CD14-positive monocyte (primary cell): ENCODE results near the gene CACNB2. TPM values are rescaled to one million over a fixed set of nuclear protein-coding genes. Genes with fewer than 3 reads are reported as not detected.

Source experiments
- DNase-seq, 3 donors: peaks; one replicate each; pipeline ENCODE4 v3.0.0-alpha.2; 2011 to 2022
- H2AFZ ChIP-seq: 2 replicates; pipeline ENCODE4 v1.6.0; 2012; ENCODE audit warnings: mild to moderate bottlenecking, low read depth, low read length, inconsistent platforms; ENCODE audit not compliant: insufficient read depth, poor library complexity, severe bottlenecking
- H3K27ac ChIP-seq, 2 donors: 1 replicate in 1 of 2; 2 replicates in 1 of 2; pipeline ENCODE4 v1.5.1; 2012 to 2013; ENCODE audit warnings: low read length in 2 of 2, control low read depth in 1 of 2, inconsistent platforms in 1 of 2, low read depth in 1 of 2, mild to moderate bottlenecking in 1 of 2
- H3K27me3 ChIP-seq, 2 donors: one replicate each; pipeline versions ENCODE4 v1.6.0 to v1.6.1; 2011 to 2013; ENCODE audit warnings: low read length in 2 of 2; ENCODE audit not compliant: control insufficient read depth in 2 of 2, insufficient read depth in 2 of 2
- H3K36me3 ChIP-seq, 2 donors: replicated peaks in 1 of 2; 1 replicate in 1 of 2; 2 replicates in 1 of 2; pipeline versions ENCODE4 v1.5.1 to v1.6.1; 2012 to 2013; ENCODE audit warnings: low read length in 2 of 2, control low read depth in 1 of 2, inconsistent platforms in 1 of 2, mild to moderate bottlenecking in 1 of 2; ENCODE audit not compliant: insufficient read depth in 2 of 2, control insufficient read depth in 1 of 2
- H3K4me1 ChIP-seq, 2 donors: 1 replicate in 1 of 2; 2 replicates in 1 of 2; pipeline versions ENCODE4 v1.5.1 to v1.6.1; 2012 to 2013; ENCODE audit warnings: low read length in 2 of 2, control low read depth in 1 of 2, inconsistent platforms in 1 of 2, mild to moderate bottlenecking in 1 of 2, moderate library complexity in 1 of 2; ENCODE audit not compliant: insufficient read depth in 2 of 2, control insufficient read depth in 1 of 2
- H3K4me2 ChIP-seq: replicated peaks from 2 replicates; pipeline ENCODE3; 2012; ENCODE audit warnings: low read length, moderate library complexity, mild to moderate bottlenecking; ENCODE audit not compliant: poor library complexity, severe bottlenecking; ENCODE audit errors: extremely low read depth
- H3K4me3 ChIP-seq, 3 experiments: fragments of 200-600 bp in 1 of 3; sonication (generic) in 1 of 3; replicated peaks in 1 of 3; 1 replicate in 2 of 3; 2 replicates in 1 of 3; pipeline ENCODE4 v1.5.1; 2011 to 2013; ENCODE audit warnings: low read length in 3 of 3, mild to moderate bottlenecking in 3 of 3, control low read depth in 2 of 3, low read depth in 2 of 3, inconsistent platforms in 1 of 3, moderate library complexity in 1 of 3
- H3K79me2 ChIP-seq: 2 replicates; pipeline ENCODE4 v1.6.0; 2012; ENCODE audit warnings: mild to moderate bottlenecking, control low read depth, inconsistent platforms, low read length, moderate library complexity; ENCODE audit not compliant: insufficient read depth
- H3K9ac ChIP-seq: 2 replicates; pipeline ENCODE4 v1.6.0; 2017; ENCODE audit warnings: low read length, mild to moderate bottlenecking; ENCODE audit not compliant: insufficient read depth, poor library complexity, severe bottlenecking
- H3K9me3 ChIP-seq, 2 donors: replicated peaks in 1 of 2; 1 replicate in 1 of 2; 2 replicates in 1 of 2; pipeline versions ENCODE4 v1.5.1 to v1.6.1; 2012 to 2013; ENCODE audit warnings: low read length in 2 of 2, control low read depth in 1 of 2; ENCODE audit not compliant: control insufficient read depth in 1 of 2, insufficient read depth in 1 of 2
- H4K20me1 ChIP-seq: 2 replicates; pipeline ENCODE4 v1.6.0; 2012; ENCODE audit warnings: mild to moderate bottlenecking, low read length, control low read depth, moderate library complexity; ENCODE audit not compliant: insufficient read depth
- H3K27ac Mint-ChIP-seq, 7 donors: one replicate each; pipeline ENCODE4 v1.8.0; 2020; ENCODE audit warnings: mild to moderate bottlenecking in 7 of 7, mixed read lengths in 7 of 7, moderate library complexity in 6 of 7, inconsistent platforms in 2 of 7
- H3K27me3 Mint-ChIP-seq, 3 donors: one replicate each; pipeline ENCODE4 v1.8.0; 2021 to 2022; ENCODE audit warnings: low read depth in 3 of 3, mild to moderate bottlenecking in 3 of 3, mixed read lengths in 3 of 3, moderate library complexity in 3 of 3, inconsistent platforms in 1 of 3
- H3K36me3 Mint-ChIP-seq, 2 donors: one replicate each; pipeline ENCODE4 v1.8.0; 2020; ENCODE audit warnings: mixed read lengths in 2 of 2, inconsistent platforms in 1 of 2, mild to moderate bottlenecking in 1 of 2
- H3K4me1 Mint-ChIP-seq: one replicate; pipeline ENCODE4 v1.8.0; 2020; ENCODE audit warnings: mild to moderate bottlenecking, mixed read lengths
- H3K4me3 Mint-ChIP-seq, 2 donors: one replicate each; pipeline ENCODE4 v1.8.0; 2020; ENCODE audit warnings: mild to moderate bottlenecking in 2 of 2, mixed read lengths in 2 of 2, moderate library complexity in 1 of 2
- H3K9me3 Mint-ChIP-seq, 7 donors: one replicate each; pipeline ENCODE4 v1.8.0; 2020 to 2022; ENCODE audit warnings: mixed read lengths in 7 of 7, mild to moderate bottlenecking in 6 of 7, moderate library complexity in 6 of 7, inconsistent platforms in 2 of 7
- CTCF ChIP-seq: fragments of 200-600 bp; IDR thresholded peaks from one replicate; pipeline ENCODE4 v1.8.0; 2022; ENCODE audit warnings: antibody characterized with exemption, mild to moderate bottlenecking
- WGBS: methylation state at CpG from one replicate; pipeline ENCODE4 v1.1.5; 2013; ENCODE audit warnings: missing lambda C conversion rate; ENCODE audit not compliant: insufficient coverage; 5-methylcytosine and 5-hydroxymethylcytosine counted together
- intact Hi-C, 2 donors: fragments of 100-400 bp; cut with micrococcal nuclease; formaldehyde crosslinking; loops; one replicate each; pipeline versions ENCODE4 v1.15.0 to v1.15.1; 2023
- polyA plus RNA-seq, 3 donors: library from polyadenylated mRNA; depleted of rRNA in 1 of 3; unstranded in 2 of 3; stranded (reverse) in 1 of 3; fragments of 300-500 nt in 2 of 3; fragments of >200 nt in 1 of 3; fragmentation: Illumina TruSeq in 2 of 3; gene quantifications; 1 replicate in 2 of 3; 2 replicates in 1 of 3; pipeline ENCODE4 v1.2.3, GENCODE V29; 2012 to 2021

CACNB2 gene
- polyA plus RNA-seq, 3 donors, result 0.05 TPM; not detected in 2

- Histone ChIP-seq H3K9ac (no peak overlapping the region), H3K4me3 (no peak overlapping the region), H3K27me3 (no peaks in the 10 kb centered on the region), H3K79me2 (no peaks in the 10 kb centered on the region), H4K20me1 (no peaks in the 10 kb centered on the region), H3K27ac (no peak overlapping the region), H3K4me2 (no peak overlapping the region), H3K4me1 (no peaks in the 10 kb centered on the region), H3K36me3 (no peaks in the 10 kb centered on the region), H2AFZ (no peak overlapping the region), H3K9me3 (no peaks in the 10 kb centered on the region)
- Mint-ChIP-seq H3K4me3 (no peak overlapping the region), H3K4me1 (peaks cover 2% of the 10 kb centered on the region), H3K27me3 (peaks cover 0 to 8% (median 4%) of the 10 kb centered on the region in 3 donors), H3K36me3 (no peaks in the 10 kb centered on the region), H3K27ac (no peak overlapping the region), H3K9me3 (peaks cover 0 to 1% (median 0%) of the 10 kb centered on the region in 7 donors)
- no peak for DNase-seq
- WGBS, result 86% methylated on average over 10 of the region's 12 CpGs
- TF ChIP-seq CTCF, result no peak
- intact Hi-C loops, result no loop called here
Measured at GRCh38 chr10:18224626-18225445, 84.6 kb downstream of the CACNB2 start.

GRCh38 chr10:18226336-18226735 lies 86.1 kb downstream of the CACNB2 start:
- intact Hi-C loops, result no loop called here
- no peaks in the 10 kb centered on the region for H3K79me2 ChIP-seq
- H3K9me3 Mint-ChIP-seq, result peaks cover 0 to 1% (median 0%) of the 10 kb centered on the region in 7 donors

More at GRCh38 chr10:18226336-18226735, 86.1 kb downstream of the CACNB2 start:
- DNase-seq, result no peak
- Mint-ChIP-seq H3K4me1 (peaks cover 2% of the 10 kb centered on the region), H3K27ac (no peak overlapping the region), H3K27me3 (peaks cover 0 to 8% (median 4%) of the 10 kb centered on the region in 3 donors), H3K4me3 (no peak overlapping the region), H3K36me3 (no peaks in the 10 kb centered on the region)
- Histone ChIP-seq H3K4me1 (no peaks in the 10 kb centered on the region), H3K4me3 (no peak overlapping the region), H2AFZ (no peak overlapping the region), H3K4me2 (no peak overlapping the region), H4K20me1 (no peaks in the 10 kb centered on the region), H3K9ac (no peak overlapping the region), H3K27ac (no peak overlapping the region), H3K27me3 (no peaks in the 10 kb centered on the region), H3K9me3 (no peaks in the 10 kb centered on the region), H3K36me3 (no peaks in the 10 kb centered on the region)
- TF ChIP-seq CTCF, result no peak
- WGBS, result no CpG with 5 or more reads among the region's 5 CpGs
